K562 (cell line): ENCODE results near the gene UBA52. TPM values are rescaled to one million over a fixed set of nuclear protein-coding genes. Genes with fewer than 3 reads are reported as not detected.

ENCODE experiments used
- BRF1 ChIP-seq: IDR thresholded peaks from 3 replicates; pipeline ENCODE4 v1.6.1; 2011; ENCODE audit warnings: borderline replicate concordance, mild to moderate bottlenecking; ENCODE audit not compliant: insufficient read length; ENCODE audit errors: extremely low read depth
- ILK ChIP-seq: fragments of 450-650 bp; IDR thresholded peaks from 2 replicates; pipeline ENCODE4 v1.6.1; 2016; ENCODE audit warnings: missing genetic modification characterization, low read depth, mild to moderate bottlenecking, missing compliant biosample characterization, moderate library complexity, borderline replicate concordance
- JUNB ChIP-seq: fragments of 450-650 bp; formaldehyde crosslinking; conservative IDR thresholded peaks from 2 replicates; pipeline ENCODE4 v1.4.0; 2020; ENCODE audit warnings: mild to moderate bottlenecking
- LCOR ChIP-seq: sonication (generic); formaldehyde crosslinking; IDR thresholded peaks from 2 replicates; pipeline ENCODE4 v1.8.0; 2022; ENCODE audit warnings: mild to moderate bottlenecking, missing genetic modification reagents
- POLR3A ChIP-seq: IDR thresholded peaks from 2 replicates; pipeline ENCODE4 v1.6.1; 2011; ENCODE audit warnings: borderline replicate concordance, mild to moderate bottlenecking, moderate library complexity; ENCODE audit not compliant: insufficient read length, insufficient read depth; ENCODE audit errors: extremely low read depth
- TBL1XR1 ChIP-seq, 2 experiments: IDR thresholded peaks; 2 replicates each; pipeline ENCODE4 v1.6.1; 2012; ENCODE audit warnings: improper control_type of control experiment in 2 of 2, low read length in 2 of 2, mild to moderate bottlenecking in 1 of 2
- ZNF143 ChIP-seq: sonication (generic); formaldehyde crosslinking; IDR thresholded peaks from 2 replicates; pipeline ENCODE4 v1.9.0; 2022; ENCODE audit warnings: mild to moderate bottlenecking, missing genetic modification reagents
- ZNF146 ChIP-seq: IDR thresholded peaks from one replicate; pipeline ENCODE4 v1.6.1; 2018; ENCODE audit warnings: missing compliant biosample characterization; ENCODE audit not compliant: unreplicated experiment
- ZNF41 ChIP-seq: fragments of 250-450 bp; sonication (Bioruptor Pico); conservative IDR thresholded peaks from 2 replicates; pipeline ENCODE4 v1.4.0; 2020; ENCODE audit warnings: mild to moderate bottlenecking
- ZNF561 ChIP-seq: fragments of 450-650 bp; formaldehyde crosslinking; conservative IDR thresholded peaks from 2 replicates; pipeline ENCODE4 v1.4.0; 2020; ENCODE audit warnings: mild to moderate bottlenecking, moderate library complexity
- polyA plus RNA-seq, 8 experiments: library from polyadenylated mRNA; depleted of rRNA in 4 of 8; stranded (reverse) in 5 of 8; unstranded in 3 of 8; fragments of >200 nt; fragmentation: Nextera tagmentation in 2 of 8; fragmentation: Illumina TruSeq in 1 of 8; extraction: Ambion mirVana in 2 of 8; extraction: Trizol in 1 of 8; gene quantifications; 2 replicates each; pipeline versions ENCODE4 v1.2.1 to v1.2.3, GENCODE V29; 2011 to 2014; ENCODE audit warnings: inconsistent platforms in 1 of 8, missing spikeins in 1 of 8
- total RNA-seq, 7 experiments: library from RNA; depleted of rRNA in 6 of 7; stranded (reverse); fragments of >200 nt in 6 of 7; fragmentation: Illumina TruSeq in 2 of 7; extraction: Trizol in 2 of 7; gene quantifications; 2 replicates each; pipeline versions ENCODE4 v1.2.1 to v1.2.3, GENCODE V29; 2011 to 2021; ENCODE audit warnings: low replicate concordance in 1 of 7
- TF ChIP-seq, protein P1 (sequence below): fragments of 450-650 bp; IDR thresholded peaks from 2 replicates; pipeline ENCODE4 v1.6.1; 2016; ENCODE audit warnings: antibody characterized with exemption
- TF ChIP-seq, protein P2 (sequence below): fragments of 250-450 bp; sonication (Bioruptor Pico); IDR thresholded peaks from 2 replicates; pipeline ENCODE4 v1.5.0; 2022; ENCODE audit warnings: mild to moderate bottlenecking
- TF ChIP-seq, protein P3 (sequence below), 2 experiments: fragments of 450-650 bp; formaldehyde crosslinking in 1 of 2; IDR thresholded peaks; 2 replicates each; pipeline versions ENCODE4 v1.4.0 to v1.6.1; 2014 to 2020; ENCODE audit warnings: mild to moderate bottlenecking in 2 of 2, borderline replicate concordance in 1 of 2, low read depth in 1 of 2

Gene UBA52
- total and polyA plus RNA-seq, 9 of the 15 experiments (the other 6 are each of a cell fraction or from before 2014, with no cell fraction given): 1,110 to 2,751 (median 1,733) TPM

DNA sequence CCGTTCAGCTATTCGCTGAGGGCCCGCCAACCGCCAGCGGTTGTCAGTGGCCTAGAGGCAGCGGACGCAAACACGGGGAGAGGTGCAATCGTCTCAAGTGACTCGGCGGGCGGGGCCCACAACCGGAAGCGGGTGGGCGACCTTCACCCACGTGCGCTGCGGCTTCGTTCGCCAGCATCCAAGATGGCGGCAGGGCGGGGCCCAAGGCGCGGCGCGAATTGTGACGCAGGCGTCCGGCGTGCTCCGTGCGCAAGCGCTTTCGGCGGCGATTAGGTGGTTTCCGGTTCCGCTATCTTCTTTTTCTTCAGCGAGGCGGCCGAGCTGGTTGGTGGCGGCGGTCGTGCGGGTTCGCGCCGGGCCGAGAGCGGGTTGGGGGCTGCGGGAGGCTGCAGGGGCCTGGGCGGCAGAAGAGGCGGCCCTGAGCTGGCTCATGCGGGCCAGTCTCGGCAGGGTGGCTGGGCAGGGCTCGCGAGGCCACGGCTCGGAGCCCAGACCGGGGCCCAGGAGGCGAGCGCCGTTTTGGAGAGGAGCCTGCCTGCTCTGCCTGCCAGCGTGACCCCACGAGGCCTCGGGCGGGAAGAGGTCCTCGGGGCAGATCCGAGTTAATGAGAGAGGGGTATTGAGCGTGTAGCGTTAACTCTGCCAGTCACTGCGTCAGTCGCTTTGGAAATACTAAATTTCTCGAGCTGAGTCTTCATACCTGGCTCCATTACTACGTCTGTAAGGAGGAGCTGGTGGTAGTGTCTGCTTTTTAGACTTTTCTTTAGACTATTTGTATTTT lies at the start of gene UBA52 (continued):
- TF ChIP-seq, protein P1, sequence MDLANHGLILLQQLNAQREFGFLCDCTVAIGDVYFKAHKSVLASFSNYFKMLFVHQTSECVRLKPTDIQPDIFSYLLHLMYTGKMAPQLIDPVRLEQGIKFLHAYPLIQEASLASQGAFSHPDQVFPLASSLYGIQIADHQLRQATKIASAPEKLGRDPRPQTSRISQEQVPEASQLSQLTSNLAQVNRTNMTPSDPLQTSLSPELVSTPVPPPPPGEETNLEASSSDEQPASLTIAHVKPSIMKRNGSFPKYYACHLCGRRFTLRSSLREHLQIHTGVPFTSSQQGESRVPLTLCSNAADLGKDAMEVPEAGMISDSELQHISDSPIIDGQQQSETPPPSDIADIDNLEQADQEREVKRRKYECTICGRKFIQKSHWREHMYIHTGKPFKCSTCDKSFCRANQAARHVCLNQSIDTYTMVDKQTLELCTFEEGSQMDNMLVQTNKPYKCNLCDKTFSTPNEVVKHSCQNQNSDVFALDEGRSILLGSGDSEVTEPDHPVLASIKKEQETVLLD: peak; percentile 72; the same call in 1 of the 2 replicates
- TF ChIP-seq LCOR (CRISPR knock-in tag) (peak; percentile 79; the same call in 1 of the 2 replicates), POLR3A (no peak), BRF1 (no peak), ZNF143 (CRISPR knock-in tag) (0 out of 2 replicates have a peak, but pooled peaks have one; percentile 45), ZNF146 (no peak), JUNB (CRISPR knock-in tag) (no peak), TBL1XR1 (IDR thresholded peaks at IDR 0.05; ENCODE audit: low read length in 2 of 2) (peak in 1 of 2 experiments; percentile 80; a peak in 2 of 4 replicates), ZNF41 (CRISPR knock-in tag) (no peak), ZNF561 (no peak), ILK (tag) (no peak)
- TF ChIP-seq, protein P2, sequence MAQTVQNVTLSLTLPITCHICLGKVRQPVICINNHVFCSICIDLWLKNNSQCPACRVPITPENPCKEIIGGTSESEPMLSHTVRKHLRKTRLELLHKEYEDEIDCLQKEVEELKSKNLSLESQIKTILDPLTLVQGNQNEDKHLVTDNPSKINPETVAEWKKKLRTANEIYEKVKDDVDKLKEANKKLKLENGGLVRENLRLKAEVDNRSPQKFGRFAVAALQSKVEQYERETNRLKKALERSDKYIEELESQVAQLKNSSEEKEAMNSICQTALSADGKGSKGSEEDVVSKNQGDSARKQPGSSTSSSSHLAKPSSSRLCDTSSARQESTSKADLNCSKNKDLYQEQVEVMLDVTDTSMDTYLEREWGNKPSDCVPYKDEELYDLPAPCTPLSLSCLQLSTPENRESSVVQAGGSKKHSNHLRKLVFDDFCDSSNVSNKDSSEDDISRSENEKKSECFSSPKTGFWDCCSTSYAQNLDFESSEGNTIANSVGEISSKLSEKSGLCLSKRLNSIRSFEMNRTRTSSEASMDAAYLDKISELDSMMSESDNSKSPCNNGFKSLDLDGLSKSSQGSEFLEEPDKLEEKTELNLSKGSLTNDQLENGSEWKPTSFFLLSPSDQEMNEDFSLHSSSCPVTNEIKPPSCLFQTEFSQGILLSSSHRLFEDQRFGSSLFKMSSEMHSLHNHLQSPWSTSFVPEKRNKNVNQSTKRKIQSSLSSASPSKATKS (CRISPR knock-in tag): no peak
- TF ChIP-seq, protein P3, sequence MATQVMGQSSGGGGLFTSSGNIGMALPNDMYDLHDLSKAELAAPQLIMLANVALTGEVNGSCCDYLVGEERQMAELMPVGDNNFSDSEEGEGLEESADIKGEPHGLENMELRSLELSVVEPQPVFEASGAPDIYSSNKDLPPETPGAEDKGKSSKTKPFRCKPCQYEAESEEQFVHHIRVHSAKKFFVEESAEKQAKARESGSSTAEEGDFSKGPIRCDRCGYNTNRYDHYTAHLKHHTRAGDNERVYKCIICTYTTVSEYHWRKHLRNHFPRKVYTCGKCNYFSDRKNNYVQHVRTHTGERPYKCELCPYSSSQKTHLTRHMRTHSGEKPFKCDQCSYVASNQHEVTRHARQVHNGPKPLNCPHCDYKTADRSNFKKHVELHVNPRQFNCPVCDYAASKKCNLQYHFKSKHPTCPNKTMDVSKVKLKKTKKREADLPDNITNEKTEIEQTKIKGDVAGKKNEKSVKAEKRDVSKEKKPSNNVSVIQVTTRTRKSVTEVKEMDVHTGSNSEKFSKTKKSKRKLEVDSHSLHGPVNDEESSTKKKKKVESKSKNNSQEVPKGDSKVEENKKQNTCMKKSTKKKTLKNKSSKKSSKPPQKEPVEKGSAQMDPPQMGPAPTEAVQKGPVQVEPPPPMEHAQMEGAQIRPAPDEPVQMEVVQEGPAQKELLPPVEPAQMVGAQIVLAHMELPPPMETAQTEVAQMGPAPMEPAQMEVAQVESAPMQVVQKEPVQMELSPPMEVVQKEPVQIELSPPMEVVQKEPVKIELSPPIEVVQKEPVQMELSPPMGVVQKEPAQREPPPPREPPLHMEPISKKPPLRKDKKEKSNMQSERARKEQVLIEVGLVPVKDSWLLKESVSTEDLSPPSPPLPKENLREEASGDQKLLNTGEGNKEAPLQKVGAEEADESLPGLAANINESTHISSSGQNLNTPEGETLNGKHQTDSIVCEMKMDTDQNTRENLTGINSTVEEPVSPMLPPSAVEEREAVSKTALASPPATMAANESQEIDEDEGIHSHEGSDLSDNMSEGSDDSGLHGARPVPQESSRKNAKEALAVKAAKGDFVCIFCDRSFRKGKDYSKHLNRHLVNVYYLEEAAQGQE (IDR thresholded peaks at IDR 0.05; ENCODE audit: borderline replicate concordance): peak; percentile 59
- TF ChIP-seq, protein P3 (CRISPR knock-in tag; IDR thresholded peaks at IDR 0.05; ENCODE audit: low read depth): 0 out of 2 replicates have a peak, but pooled peaks have one; percentile 30
